GDM1 (cell line): ENCODE results near the gene CSNK2A3.
"Not testable (repeated sequence)": the region's sequence is repeated elsewhere in the genome, so short reads cannot be mapped to it uniquely, and the experiment has no call there.

Experiments used
- DNase-seq: peaks from one replicate; lab custom pipeline; 2025; lab: John Stamatoyannopoulos, UW

Gene CSNK2A3

DNA sequence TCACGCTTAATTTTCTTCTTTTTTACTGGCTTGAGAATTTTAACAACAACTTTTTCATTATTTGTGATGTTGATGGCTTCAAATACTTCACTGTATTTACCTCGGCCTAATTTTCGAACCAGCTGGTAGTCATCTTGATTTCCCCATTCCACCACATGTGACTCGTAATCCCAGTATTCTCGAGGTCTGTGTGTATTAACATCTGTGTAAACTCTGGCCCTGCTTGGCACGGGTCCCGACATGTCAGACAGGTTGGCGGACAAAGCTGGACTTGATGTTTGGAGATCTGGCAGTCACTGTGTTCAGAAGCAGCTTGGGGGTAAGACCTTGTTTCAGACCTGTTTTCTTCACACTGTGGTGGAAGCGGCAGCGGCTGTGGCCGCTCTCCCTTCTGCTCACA is at the start of gene CSNK2A3:
Gene CSNK2A3, minus strand, starts transcription at position 373 of the 400 bp plus-strand sequence. Its CDS starts 131 bp downstream, at position 242.
- DNase-seq: not testable (repeated sequence)

DNA sequence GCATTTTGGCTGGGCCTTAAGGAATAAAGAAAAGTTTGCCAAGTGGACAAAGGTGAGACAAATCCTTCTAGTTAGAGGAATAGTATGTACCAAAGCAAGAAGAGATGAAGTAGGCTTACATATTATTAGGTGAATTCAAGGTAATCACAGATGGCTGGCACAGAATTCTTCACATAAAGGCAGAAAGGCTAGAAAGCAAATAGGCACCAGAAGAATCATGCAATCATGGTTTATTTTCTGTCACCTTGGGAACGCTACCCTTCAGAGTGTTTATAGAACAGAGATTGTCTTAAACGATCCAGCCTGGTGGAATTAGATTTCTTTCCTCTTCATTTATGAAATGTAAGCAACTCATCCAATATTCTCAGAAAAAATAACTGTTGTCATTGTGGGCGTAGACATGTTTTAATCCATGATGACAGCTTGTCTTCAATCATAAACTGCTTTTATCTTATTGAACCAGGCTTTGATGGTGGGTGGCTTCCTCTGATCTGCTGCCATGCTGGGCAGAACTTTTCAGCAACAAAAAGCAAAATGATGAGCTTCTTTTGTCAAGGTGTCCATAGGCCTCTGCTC is 49.0 kb upstream of the CSNK2A3 start:
- DNase-seq: no peak

DNA sequence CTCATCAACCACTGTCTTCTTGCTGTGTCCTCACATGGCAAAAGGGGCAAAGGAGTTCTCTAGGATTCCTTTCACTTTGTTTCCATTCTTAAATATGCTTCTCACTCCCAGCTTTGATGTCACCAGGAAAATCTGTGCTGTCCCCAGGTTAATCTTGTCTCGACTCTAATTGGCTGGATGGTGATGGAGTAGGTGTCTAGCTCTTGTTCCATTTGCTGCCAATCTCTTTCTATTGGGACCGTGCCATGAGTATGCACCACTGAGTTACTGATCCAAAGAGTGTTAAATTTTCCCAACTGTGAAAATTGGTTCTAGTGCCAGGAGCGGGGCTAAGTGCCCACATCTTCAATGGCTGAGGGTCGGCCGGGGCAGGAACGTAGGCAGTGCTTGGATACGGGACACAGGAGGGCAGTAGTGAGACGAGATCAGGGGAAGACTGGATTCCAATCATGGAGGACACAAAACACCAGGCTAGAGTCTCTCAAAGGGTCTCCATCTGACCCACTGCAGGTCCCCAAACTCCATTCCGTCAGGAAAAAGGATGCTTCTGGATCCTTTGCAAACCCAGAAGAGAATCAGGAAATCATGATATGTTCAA is 47.7 kb upstream of the CSNK2A3 start:
- no peak for DNase-seq

DNA sequence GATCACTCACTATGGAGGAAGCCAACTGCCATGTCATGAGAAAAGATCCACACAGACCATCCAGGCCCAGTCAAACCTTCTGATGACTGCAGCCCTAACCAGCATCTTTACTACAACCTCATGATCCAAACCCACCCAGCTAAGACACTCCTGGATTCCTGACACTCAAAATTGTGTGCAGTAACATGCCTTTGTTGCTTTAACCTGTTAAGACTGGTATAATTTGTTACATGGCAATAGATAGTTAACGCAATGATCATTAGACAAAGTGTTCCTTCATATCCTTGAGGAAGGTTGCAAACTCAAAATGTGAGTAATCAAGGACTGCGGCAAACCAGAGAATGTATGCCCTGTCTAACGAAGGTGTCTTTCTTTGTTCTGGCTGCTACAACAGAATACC is 47.1 kb upstream of the CSNK2A3 start:
- no peak for DNase-seq

DNA sequence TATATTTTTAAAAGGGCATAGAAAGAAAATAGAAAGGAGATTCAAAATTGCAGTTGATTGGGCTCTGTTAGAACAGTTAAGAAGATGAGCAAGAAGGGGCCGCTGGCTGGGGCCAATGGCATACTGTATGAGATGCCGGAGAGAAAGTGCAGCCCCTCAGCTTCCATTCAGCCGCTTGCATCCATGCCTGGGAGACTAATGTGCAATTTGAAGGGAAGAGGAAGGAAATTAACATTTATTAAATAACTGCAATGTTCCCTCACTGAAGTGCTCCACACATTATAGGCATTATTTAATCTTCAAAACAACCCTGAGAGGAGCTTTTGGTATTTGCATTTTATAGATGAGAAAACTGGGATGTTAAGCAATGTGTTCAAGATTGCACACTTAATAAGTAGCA is 44.7 kb upstream of the CSNK2A3 start:
- DNase-seq: no peak

DNA sequence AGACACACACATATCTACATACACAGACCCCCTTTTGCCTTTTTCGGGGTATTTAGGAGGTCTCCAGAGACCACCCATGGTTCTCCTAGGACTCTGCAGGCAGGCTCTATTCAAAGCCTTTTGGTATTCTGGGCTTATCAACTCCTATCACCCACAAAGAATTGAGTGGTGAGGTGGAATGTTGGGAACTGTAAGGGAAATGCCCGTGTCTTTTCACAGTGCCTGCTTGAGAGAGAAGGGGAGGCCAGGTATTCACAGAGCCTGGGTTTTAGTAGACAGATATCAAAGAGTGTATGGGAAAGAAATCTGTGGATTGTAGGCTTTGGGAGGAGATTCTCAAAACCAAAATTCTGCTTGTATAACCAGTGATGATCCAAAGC is 44.0 kb upstream of the CSNK2A3 start:
- DNase-seq: no peak

DNA sequence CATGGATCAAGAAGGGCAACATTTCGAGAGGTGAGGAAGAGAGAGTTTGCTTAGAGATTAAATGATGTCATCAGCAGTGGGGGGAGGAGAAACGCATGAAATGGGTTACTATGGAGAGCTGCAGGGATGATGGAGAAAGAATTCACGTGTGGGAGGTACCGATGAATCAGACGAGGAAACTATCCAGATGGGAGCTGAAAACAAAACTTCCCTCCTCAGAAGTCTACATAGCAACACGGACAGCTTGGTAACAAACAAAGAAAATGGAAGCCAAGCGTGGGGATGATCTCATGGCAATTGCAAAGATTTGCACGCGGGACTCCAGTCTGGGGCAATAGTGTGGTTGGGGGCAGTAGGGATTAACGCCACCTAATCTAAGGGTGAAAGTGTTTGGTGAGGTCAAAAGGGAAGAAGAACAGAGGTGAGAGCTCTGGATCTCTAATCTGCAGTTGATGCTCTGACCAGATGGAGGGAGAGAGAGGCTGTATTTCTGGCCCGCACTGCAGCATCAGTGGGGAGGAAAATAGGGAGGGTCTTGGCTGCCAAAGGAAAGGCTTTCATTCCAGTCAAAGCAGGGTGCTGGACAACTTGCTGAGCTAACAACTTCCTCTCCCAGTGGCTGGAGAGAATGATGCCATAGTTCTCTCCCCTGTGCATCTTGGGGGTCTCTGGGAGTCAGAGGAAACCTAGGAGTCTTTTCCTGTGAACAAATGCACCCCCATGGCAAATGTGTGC is 43.4 kb upstream of the CSNK2A3 start:
- no peak for DNase-seq

DNA sequence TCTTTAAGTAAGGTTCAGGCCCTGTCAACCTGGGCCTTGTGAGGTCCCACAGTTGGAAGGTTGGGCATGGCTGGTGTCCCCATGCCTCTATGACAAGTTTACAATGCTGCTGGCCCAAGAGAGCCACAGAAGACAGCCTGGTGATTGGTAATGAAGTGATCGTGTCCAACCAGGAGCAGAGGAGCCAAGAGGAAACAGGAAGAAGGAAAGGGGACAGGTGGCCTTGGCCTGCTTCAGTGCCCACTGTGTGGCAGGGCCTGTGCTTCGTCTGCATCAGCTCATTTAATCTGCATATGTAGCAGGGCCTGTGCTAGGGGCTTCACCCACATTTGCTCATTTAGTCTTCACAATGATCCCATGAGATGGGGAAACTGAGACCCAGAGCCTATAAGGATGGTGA is 42.1 kb upstream of the CSNK2A3 start:
- DNase-seq: no peak

DNA sequence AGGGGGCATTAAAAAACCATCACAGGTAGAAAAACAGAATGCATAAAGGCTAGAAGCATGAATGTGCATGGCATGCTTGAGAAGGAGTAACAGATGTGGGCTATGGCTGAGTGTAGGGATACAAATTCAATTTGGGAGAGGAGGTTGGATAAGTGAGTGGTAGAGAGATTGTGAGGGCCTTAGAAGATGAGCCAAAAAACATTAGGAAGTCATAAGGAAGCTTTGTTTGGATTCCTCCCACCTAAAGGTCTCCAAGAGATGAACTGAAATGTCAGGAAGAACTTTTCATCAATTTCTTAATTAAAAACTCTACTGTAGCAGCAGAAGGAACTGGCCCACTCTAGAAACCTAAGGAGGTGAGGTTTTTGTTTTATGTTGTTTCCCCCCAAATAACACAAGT is 41.2 kb upstream of the CSNK2A3 start:
- DNase-seq: no peak

DNA sequence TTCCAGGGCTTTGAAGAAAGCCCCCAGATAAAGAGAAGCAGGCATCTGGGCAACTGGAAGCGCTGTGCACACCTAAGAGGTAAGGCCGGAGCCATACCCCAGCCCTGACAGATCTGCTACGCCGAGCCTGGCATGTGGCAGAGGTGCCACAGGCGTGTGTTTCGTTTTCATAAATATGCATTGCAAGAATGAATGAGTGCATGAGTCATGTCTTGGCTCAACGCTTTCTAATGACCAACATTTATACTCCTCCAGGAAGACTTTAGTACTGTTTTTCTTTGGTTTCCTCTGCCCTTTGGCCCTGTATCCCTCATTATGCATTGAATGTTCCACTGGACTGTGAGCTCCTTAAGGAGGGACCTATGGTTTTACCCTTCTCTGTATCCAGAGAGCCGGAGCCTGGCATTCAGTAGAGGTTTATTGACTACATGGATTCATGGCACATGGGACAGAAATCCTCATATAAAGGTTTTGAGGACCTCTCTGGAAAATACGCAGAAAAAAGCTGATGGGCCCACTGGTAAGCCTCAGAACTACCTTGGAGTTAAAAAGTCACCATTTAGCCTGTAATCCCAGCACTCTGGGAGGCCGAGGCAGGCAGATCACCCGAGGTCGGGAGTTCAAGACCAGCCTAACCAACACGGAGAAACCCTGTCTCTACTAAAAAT is 38.9 kb upstream of the CSNK2A3 start:
- DNase-seq: no peak

DNA sequence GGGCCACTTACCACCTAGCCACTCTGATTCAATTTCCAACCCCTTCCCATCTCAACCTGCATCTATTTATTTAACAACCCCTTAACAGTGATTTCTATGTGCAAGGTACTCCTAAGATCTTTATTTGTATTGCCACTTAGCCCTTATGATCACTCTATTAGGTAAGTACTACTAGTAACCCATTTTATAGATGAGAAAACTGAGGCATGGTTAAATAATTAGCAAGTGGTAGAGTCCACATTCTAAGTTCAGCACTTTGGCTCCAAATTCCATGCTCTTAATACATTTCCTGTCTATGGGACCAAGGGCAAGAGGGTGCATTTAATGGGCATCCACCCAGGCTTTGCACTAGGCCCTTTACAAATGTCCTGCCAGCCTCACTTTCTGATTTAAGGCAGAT is 38.1 kb upstream of the CSNK2A3 start:
- no peak for DNase-seq

DNA sequence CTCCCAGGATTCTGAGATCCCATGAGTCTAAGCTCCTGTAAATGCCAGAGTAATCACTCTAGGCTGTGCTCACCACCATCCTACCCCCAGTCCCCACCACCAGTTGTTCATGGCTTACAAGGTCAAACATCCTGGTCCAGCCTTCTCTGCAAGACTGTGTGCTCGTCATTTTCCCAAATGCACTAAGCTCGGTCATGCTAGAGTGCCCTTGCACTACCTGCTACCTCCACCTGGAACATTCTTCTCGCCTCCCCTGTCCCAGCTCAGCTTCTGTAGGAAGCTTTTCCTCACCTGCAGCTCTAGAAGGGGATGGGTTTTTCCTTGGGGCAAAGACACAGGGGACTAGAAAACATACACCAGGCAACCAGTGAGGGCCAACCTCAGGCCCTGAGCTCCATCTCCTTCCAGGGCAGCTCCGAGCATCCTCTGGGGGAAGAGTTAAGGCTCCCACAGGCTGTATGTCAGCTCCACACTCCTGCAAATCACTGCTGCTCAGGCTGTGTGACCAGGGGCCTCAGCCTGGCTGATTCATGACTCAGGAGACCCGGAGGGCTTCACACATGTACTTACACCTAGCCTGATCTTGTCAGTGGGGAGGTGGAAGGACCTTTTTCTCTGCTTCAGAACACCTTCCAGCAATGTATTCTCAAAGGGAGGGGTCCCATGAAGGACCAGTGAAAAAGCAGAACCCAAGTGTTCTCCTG is 37.2 kb upstream of the CSNK2A3 start:
- DNase-seq: no peak

DNA sequence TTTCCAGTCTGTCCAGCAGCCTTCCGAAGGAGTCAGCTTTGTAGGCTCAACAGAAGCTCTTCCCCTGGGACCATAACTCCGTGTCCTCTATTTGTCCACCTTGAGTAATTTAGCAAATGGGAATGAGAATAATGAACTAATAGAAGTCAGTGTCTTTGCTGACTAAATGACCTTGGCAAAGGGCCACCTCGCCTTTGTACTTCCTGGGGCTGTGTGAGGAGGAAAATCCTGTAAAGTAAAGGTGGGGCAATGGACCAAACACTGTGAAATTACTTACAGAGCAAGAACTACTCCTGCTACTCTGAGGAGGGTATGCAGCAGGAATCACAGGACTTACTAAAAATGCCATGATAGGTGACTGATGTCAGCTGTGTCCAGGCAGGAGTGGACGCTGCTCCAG is 36.2 kb upstream of the CSNK2A3 start:
- DNase-seq: no peak

DNA sequence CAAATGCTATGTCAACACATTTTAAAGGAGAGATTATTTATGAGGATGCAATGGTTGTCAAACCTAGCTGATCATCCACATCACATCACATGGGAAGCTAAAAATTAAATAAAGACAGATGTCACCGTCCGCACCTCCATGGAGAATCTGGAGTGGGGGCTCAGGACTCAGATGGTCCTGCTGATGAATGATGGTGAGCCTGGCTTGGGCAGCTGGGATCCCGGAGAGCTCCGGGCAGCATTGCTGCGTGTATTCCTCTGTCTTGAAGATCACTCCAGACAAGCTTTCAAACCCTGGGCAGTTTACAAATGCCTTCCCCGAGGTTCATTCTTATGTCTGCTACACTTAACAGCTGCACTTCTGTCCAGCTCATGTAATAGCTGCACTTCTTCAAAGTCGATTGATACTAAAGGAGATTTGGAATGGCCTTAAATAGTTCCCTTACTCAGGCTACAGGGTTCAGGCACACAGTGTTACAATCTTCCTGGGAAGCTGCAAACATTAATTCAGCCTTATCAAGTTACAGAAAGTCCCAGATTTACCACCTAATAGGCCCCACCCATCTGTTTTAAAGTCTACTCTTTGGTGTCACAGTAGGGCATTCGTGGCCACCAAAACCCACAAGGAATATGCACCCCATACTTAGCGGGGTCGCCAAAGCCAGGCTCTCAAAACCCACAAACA is 34.7 kb upstream of the CSNK2A3 start:
- no peak for DNase-seq

DNA sequence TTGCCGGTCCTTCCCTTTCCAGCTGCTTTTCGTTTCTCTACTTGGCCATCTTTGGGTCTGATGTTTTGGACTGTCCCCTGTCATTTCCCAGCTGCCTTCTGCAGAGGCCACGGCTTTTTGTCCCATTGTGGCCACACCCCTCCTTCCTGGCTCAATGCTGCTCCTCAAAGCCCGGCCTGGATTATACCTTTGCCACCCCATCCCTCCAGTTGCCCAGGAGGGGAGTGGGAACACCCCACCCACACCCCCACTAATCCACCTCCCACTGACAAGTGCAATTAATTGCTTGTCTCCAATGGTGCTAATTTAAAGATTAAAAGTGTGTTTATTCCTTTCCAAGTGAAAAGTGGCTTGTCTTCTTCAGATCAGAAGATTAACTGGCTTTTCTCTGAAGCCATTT is 34.2 kb upstream of the CSNK2A3 start:
- no peak for DNase-seq

DNA sequence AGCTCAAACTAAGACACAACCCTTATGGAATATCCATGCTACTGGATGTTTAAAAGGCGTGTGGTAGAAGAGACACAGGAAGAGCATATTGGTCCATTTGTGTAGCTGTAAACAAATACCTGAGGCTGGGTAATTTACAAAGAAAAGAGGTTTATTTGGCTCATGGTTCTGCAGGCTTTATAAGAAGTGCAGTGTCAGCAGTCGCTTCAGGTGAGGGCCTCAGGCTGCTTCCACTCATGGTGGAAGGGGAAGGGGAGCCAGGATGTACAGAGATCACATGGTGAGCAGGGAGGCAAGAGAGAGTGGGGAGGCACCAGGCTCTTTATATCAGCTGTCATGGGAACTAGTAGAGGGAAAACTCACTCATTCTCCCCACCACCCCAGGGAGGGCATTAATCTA is 31.8 kb upstream of the CSNK2A3 start:
- no peak for DNase-seq

DNA sequence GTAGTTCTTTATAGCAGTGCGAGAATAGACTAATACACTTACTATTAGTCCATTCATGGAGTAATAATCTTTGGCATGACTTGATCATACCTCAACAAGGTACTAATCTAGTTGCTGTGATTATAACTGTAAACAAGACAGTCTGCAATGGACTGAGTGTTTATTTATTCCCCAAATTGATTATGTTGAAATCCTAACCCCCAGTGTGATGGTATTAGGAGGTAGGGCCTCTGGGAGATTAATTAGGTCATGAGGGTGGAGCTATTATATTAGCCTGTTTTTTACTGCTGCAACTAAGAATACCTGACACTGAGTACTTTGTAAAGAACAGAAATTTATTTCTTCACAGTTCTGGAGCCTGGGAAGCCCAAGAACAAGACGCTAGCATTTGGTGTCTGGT is 30.9 kb upstream of the CSNK2A3 start:
- DNase-seq: no peak

DNA sequence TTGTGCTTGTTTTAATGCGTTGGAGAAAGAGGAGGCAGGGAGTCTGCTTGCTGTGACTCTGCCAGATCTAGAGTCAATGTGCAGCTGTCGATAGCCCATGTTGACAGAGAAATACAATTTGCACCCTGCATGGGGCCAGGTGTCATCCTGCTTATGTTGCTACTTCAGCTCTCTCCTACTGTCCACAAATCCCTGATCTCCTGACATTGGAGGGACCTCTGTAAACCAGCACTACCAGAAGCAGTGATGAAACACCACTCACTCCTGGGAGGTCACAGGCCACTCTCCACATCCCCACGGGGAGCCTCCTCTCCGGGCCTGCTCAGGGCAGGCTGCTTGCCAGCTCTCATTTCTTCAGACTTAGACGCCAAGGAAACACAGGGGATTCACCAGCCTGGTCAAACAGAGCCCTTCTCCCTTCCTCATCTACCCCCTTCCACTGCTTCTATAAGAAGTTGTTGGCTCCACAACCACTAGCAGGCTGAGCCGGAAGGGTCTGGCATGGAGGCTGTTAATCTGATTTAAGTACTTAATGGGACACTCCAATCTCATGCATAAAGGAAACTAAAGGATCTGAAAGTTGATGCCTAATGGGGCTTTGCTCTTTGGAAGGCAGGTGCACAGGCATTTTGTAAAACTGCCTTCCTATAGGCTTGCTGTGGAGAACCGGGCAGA is 29.9 kb upstream of the CSNK2A3 start:
- DNase-seq: no peak

DNA sequence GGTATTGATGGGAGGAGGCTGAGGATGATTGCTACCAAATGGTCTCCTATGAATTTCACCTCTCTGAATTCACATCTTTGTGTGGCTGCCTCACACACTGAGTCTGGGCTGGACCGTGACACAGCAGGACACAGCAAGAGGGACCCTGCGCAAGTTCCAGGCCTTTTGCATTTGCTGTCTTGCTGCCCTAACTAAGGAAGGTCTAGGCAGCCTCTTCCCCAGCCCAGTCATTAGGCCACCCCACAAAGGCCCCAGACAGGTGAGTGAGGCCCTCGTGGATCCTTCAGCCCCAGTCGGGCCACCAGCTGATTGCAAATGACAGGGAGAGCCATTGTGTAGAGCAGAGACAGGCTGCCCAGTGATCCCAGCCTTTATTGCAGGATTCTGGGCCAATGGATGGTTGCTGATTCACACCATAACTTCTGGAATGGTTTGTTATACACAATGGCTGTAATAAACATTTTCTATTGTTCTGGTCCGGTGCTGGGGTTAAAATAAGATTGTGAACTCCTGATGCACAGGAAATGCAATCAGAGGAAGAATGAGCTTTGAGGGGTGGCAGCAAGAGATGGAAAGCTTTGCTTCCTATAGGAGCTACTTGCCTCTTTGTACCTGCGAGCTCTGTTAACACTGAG is 28.5 kb upstream of the CSNK2A3 start:
- no peak for DNase-seq

DNA sequence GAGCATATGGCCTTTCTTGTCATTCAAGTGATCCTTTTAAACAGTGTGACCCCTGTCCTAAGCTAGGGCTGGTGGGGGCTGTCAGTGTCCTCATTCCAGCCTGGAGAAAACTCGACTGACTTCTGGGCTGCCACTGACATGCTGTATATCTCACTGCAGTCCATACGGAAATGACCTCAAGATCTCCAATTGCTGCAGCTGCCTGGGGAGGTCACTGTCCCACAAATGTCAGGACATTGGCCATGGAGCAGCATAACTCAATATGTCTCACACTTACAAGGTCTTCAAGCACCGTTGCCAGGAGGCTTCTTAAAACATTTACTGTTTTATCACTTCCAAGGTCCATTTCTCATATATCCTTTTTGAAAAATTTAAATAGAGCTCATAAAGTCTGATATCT is 27.8 kb upstream of the CSNK2A3 start:
- no peak for DNase-seq

DNA sequence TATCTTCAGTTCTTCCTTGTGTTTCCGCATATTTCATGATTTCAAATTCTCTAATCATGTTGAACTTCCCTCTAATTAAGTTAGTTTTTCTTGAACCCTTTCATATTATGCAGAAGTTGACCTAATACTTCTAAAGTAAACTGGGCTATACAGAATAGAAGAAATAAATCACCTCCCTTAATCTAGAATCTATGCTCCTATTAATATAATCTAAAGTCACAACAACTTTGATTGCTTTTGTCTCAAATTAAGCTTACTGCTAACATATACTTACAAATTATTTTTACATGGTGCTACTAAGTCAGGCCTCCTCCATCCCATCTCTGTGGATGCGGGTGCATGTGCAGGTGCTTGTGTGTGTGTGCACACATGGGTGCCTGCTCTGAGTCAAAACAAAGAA is 27.3 kb upstream of the CSNK2A3 start:
- DNase-seq: no peak
